ENCODE measurements around the gene BPIFB3.

BPIFB3 gene

DNA sequence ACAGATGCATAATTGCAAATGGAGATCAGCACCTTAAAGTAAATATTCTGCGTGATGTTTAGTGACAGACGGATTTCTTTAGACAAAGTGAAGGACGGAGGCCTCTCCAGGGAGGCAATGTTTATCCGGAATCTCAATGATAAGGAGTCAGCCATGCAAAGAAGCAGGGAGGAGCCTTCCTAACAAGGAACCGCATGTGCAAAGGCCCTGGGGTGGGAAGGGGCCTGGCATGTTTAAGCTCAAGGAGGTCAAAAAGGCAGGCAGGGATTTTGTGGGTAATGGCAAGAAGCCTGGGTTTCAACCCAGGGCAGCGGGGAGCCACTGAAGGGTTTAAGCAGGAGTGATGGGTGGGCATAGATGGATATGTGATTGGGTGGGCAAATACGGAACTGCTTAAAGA is 678 bp downstream of the BPIFB3 start:
- TF ChIP-seq POU2F2 (IDR thresholded peaks at IDR 0.05; ENCODE audit: low read depth, low read length) (no peak), POLR2AphosphoS5 (IDR thresholded peaks at IDR 0.05; ENCODE audit: low read depth, low read length) (no peak), SPI1 (IDR thresholded peaks at IDR 0.05; ENCODE audit: low read depth, low read length) (no peak), TAF1 (IDR thresholded peaks at IDR 0.05; ENCODE audit: low read depth, low read length) (no peak), POLR2A (IDR thresholded peaks at IDR 0.05; ENCODE audit: low read depth, low read length) (no peak), PAX5 (IDR thresholded peaks at IDR 0.05; ENCODE audit: insufficient read depth, low read length, severe bottlenecking) (no peak)
- FAIRE-seq (no peak), DNase-seq (ENCODE audit: insufficient read length, low spot score) (no peak)

DNA sequence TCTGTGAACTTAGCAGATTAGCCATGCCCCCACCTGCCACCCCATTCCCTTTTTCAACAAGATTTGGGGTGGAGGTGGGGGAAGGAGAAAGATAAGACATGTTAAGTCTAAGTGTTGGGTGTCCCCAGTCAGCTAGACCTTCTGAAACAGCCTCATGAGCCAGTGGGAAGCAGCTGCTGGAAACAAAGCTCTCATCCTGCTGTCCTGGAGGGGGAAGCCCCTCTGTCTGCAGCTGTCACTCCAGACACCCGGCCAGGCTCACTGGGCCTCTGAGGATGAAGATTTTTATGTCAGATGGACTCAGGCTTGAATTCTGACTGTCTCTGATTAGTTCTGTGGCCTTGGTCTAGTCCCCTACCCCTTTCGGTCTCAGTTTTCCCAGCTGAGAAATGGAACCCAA is 1.1 kb downstream of the BPIFB3 start:
- DNase-seq (ENCODE audit: insufficient read length, low spot score), result no peak

DNA sequence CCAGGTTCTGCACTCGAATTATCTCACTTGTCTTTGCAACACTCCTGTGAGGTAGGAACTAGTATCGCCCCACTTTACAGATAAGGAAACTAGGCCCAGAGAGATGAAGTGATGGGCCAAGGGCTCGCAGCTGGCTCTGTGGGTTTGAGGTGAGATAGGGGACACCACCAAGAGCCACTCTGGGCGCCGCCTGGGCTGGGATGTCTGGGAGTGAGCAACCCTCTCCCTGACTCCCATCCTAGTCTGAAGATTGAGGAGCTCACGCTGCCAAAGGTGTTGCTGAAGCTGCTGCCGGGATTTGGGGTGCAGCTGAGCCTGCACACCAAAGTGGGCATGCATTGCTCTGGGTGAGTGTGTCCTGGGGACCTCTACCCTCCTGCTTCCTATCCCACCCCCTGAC is 5.4 kb downstream of the BPIFB3 start:
- FAIRE-seq (no peak), DNase-seq (ENCODE audit: insufficient read length, low spot score) (no peak)
- TF ChIP-seq TAF1 (IDR thresholded peaks at IDR 0.05; ENCODE audit: low read depth, low read length) (no peak), POLR2AphosphoS5 (IDR thresholded peaks at IDR 0.05; ENCODE audit: low read depth, low read length) (no peak), PAX5 (IDR thresholded peaks at IDR 0.05; ENCODE audit: insufficient read depth, low read length, severe bottlenecking) (no peak), SPI1 (IDR thresholded peaks at IDR 0.05; ENCODE audit: low read depth, low read length) (no peak), POLR2A (IDR thresholded peaks at IDR 0.05; ENCODE audit: low read depth, low read length) (no peak), POU2F2 (IDR thresholded peaks at IDR 0.05; ENCODE audit: low read depth, low read length) (no peak)

More for the DNA sequence above, 1.1 kb downstream of the BPIFB3 start:
- no peak for FAIRE-seq
- TF ChIP-seq TAF1 (IDR thresholded peaks at IDR 0.05; ENCODE audit: low read depth, low read length), result no peak
- no peak for TF ChIP-seq SPI1 (IDR thresholded peaks at IDR 0.05; ENCODE audit: low read depth, low read length)
- no peak for TF ChIP-seq POLR2AphosphoS5 (IDR thresholded peaks at IDR 0.05; ENCODE audit: low read depth, low read length)
- no peak for TF ChIP-seq POU2F2 (IDR thresholded peaks at IDR 0.05; ENCODE audit: low read depth, low read length)
- no peak for TF ChIP-seq POLR2A (IDR thresholded peaks at IDR 0.05; ENCODE audit: low read depth, low read length)
- TF ChIP-seq PAX5 (IDR thresholded peaks at IDR 0.05; ENCODE audit: insufficient read depth, low read length, severe bottlenecking), result no peak

DNA sequence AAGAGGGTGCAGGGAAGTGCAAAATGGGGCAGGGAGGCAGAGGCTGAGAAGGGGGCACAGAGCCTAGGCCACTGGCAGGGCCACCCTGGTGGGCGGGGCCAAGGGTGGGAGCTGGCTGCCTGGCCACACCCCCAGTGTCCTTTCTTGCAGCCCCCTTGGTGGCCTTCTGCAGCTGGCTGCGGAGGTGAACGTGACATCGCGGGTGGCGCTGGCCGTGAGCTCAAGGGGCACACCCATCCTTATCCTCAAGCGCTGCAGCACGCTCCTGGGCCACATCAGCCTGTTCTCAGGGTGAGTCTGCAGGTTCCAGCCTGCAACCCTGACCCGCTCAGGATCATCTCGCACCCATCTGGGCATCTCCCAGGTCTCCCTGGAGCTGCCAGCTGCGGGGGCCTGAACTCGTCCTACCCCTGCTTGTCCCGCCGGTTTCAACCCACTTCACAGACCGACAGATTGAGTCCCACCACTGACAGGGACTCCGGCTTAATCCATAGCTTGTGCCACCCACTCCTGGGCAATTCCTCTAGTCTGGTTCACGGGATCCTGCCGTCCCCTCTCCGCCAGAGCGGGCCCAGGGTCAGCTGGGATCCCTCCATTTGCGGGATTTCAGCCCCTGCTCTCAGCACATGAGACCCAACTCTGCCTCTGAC is 6.2 kb downstream of the BPIFB3 start:
- no peak for TF ChIP-seq SPI1 (IDR thresholded peaks at IDR 0.05; ENCODE audit: low read depth, low read length)
- FAIRE-seq (no peak), DNase-seq (ENCODE audit: insufficient read length, low spot score) (no peak)

DNA sequence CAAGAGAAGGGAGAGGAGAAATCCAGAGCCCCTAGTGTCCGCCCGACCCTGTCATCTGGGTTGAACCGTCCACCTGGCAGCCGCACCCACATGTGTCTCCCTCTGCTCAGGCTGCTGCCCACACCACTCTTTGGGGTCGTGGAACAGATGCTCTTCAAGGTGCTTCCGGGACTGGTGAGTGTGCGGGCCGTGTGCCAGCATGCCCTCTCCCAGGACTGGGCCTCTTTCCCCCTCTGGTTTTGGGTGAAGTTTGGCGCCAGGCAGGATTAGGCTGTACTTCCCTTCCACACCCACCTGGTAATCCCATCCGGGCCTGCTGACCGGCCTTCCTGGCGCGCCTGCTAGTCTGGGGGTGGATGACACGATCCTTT is 7.9 kb downstream of the BPIFB3 start:
- TF ChIP-seq POLR2AphosphoS5 (IDR thresholded peaks at IDR 0.05; ENCODE audit: low read depth, low read length) (no peak), SPI1 (IDR thresholded peaks at IDR 0.05; ENCODE audit: low read depth, low read length) (no peak), POU2F2 (IDR thresholded peaks at IDR 0.05; ENCODE audit: low read depth, low read length) (no peak), TAF1 (IDR thresholded peaks at IDR 0.05; ENCODE audit: low read depth, low read length) (no peak), POLR2A (IDR thresholded peaks at IDR 0.05; ENCODE audit: low read depth, low read length) (no peak), PAX5 (IDR thresholded peaks at IDR 0.05; ENCODE audit: insufficient read depth, low read length, severe bottlenecking) (no peak)
- DNase-seq (ENCODE audit: insufficient read length, low spot score) (no peak), FAIRE-seq (no peak)

DNA sequence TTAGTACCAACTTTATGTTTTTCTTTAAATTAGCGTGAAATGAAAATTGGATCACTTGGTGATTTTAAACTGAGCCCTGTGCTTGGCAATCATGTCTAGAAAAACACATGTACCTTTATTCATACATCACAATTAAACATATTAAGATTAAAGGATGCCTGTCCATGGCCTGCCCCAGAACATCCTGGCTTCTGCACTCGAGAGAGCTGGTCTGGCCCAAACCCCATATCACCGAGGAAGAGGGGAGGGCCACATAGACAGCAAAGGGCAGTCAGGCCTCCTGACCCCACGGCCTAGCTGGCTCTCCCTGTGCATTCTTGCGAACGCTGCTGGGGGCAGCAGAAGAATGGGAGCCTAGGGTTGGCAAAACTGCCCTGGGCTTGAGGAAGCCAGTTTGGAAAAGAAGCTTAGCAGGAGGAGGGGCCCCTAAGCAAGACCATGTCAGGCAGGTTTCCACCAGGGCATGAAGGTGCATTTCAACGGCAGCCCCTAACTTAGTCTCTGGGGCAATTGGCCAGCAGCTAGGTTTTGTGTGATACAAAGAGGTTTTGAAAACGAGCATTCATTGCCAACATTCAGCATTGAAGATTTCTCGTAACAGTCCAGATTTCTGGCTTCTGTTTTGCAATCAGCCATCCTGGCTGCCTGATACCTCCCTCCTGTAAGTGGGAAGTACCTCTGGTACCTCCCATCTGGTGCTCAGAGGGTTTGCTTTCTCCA is 8.6 kb downstream of the BPIFB3 start:
- DNase-seq (ENCODE audit: insufficient read length, low spot score) (no peak), FAIRE-seq (no peak)
- TF ChIP-seq POLR2AphosphoS5 (IDR thresholded peaks at IDR 0.05; ENCODE audit: low read depth, low read length), result no peak
- TF ChIP-seq POLR2A (IDR thresholded peaks at IDR 0.05; ENCODE audit: low read depth, low read length), result no peak
- no peak for TF ChIP-seq TAF1 (IDR thresholded peaks at IDR 0.05; ENCODE audit: low read depth, low read length)

DNA sequence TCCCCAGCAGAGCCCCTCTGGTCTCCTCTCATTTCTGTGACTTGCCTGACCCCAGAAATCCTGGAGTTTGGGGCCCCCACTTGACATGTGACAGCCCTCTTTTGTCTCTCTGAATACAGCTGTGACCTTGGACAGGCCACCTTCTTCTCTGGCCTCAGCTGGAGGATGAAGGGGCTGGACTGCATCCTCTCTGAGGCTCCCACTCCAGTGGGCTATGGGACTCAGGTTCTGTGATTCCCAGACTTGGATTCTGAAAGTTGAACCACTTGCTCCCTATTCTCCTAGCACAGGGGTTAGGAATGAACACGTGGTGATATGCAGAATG is 9.1 kb downstream of the BPIFB3 start:
- no peak for FAIRE-seq
- TF ChIP-seq POLR2AphosphoS5 (IDR thresholded peaks at IDR 0.05; ENCODE audit: low read depth, low read length), result no peak
- TF ChIP-seq POLR2A (IDR thresholded peaks at IDR 0.05; ENCODE audit: low read depth, low read length), result no peak
- TF ChIP-seq POU2F2 (IDR thresholded peaks at IDR 0.05; ENCODE audit: low read depth, low read length), result no peak
- TF ChIP-seq TAF1 (IDR thresholded peaks at IDR 0.05; ENCODE audit: low read depth, low read length), result no peak
- TF ChIP-seq PAX5 (IDR thresholded peaks at IDR 0.05; ENCODE audit: insufficient read depth, low read length, severe bottlenecking), result no peak
- no peak for TF ChIP-seq SPI1 (IDR thresholded peaks at IDR 0.05; ENCODE audit: low read depth, low read length)
- DNase-seq (ENCODE audit: insufficient read length, low spot score), result no peak

DNA sequence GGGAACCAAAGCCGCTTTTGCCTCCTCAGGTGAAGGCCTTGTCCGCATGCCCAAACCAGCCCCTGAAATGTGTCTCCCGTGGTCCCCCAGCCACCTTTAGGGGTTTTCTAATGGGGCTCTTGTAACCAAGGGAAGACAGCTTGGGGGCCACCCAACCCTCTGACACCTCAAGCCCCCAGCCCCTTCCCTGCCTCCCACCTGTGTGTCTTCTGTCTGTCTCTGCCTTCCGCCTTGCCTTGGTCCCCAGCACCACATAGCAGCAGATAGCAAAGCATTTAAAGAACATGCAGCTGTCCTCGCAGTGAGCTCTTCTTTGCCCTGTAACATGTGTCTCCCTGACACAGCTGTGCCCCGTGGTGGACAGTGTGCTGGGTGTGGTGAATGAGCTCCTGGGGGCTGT is 9.6 kb downstream of the BPIFB3 start:
- DNase-seq (ENCODE audit: insufficient read length, low spot score), result no peak
- TF ChIP-seq PAX5 (IDR thresholded peaks at IDR 0.05; ENCODE audit: insufficient read depth, low read length, severe bottlenecking), result no peak
- no peak for TF ChIP-seq POLR2AphosphoS5 (IDR thresholded peaks at IDR 0.05; ENCODE audit: low read depth, low read length)
- no peak for TF ChIP-seq POLR2A (IDR thresholded peaks at IDR 0.05; ENCODE audit: low read depth, low read length)
- TF ChIP-seq TAF1 (IDR thresholded peaks at IDR 0.05; ENCODE audit: low read depth, low read length), result no peak
- TF ChIP-seq POU2F2 (IDR thresholded peaks at IDR 0.05; ENCODE audit: low read depth, low read length), result no peak
- no peak for TF ChIP-seq SPI1 (IDR thresholded peaks at IDR 0.05; ENCODE audit: low read depth, low read length)
- FAIRE-seq, result no peak

DNA sequence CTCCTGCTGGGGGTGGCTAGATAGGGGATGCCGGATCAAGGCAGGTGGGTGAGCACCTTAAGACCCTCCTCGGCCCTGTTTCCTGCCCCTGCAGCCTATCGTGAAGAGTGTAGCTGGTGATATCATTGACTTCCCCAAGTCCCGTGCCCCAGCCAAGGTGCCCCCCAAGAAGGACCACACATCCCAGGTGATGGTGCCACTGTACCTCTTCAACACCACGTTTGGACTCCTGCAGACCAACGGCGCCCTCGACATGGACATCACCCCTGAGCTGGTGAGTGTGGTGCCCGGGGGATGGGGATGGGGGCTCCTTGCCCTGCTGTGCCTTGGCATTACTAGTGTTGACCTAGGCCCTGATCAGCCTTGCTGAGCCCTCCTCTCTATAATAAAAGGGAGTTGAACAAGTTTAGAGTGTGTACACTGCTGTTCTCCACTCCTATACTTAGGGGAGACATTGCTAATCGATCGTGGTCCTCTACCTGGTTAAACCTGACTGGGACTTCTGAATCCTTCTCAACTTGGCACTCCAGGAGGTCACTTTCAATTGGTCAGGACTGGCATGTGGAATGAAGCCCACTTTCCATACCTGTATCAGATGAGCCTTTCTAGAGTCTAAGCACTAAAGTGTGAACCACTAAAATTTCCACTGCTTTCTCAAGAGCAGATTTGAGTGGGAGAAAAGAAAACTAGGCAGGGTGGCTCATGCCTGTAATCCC is 11.0 kb downstream of the BPIFB3 start:
- TF ChIP-seq SPI1 (IDR thresholded peaks at IDR 0.05; ENCODE audit: low read depth, low read length) (no peak), POU2F2 (IDR thresholded peaks at IDR 0.05; ENCODE audit: low read depth, low read length) (no peak), PAX5 (IDR thresholded peaks at IDR 0.05; ENCODE audit: insufficient read depth, low read length, severe bottlenecking) (no peak), POLR2A (IDR thresholded peaks at IDR 0.05; ENCODE audit: low read depth, low read length) (no peak), TAF1 (IDR thresholded peaks at IDR 0.05; ENCODE audit: low read depth, low read length) (no peak), POLR2AphosphoS5 (IDR thresholded peaks at IDR 0.05; ENCODE audit: low read depth, low read length) (no peak)
- FAIRE-seq (no peak), DNase-seq (ENCODE audit: insufficient read length, low spot score) (no peak)
